Loucy (cell line): Measurements from ENCODE around the gene NHS.

Experiments used
- EZH2phosphoT487 ChIP-seq: fragments of 200-600 bp; IDR thresholded peaks from 2 replicates; pipeline ENCODE4 v1.6.1; 2018; ENCODE audit warnings: antibody characterized with exemption, mild to moderate bottlenecking, moderate library complexity, borderline replicate concordance
- TF ChIP-seq, protein P1 (sequence below): fragments of 200-600 bp; sonication (generic); conservative IDR thresholded peaks from 2 replicates; pipeline ENCODE4 v1.5.1; 2014; ENCODE audit warnings: mild to moderate bottlenecking, antibody characterized with exemption, low read length

DNA sequence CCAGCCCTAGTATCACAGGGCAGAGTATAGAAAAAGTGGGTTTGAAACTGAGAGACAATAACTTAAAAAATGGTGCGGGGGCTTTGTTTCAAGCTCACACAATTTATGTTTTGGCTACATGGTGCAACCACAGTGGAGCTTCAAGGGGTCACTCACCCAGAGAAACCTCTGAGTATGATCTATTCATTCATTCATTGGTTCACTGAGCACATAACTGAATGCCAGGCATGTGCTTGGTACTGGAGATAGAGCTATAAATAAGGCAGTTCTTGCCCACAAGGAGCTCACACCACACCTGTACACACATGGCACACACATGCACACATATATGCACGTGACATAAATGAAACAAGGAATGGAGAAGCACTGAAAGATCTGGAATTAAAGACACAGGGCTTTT is 171.4 kb downstream of the NHS start:
- TF ChIP-seq, protein P1, sequence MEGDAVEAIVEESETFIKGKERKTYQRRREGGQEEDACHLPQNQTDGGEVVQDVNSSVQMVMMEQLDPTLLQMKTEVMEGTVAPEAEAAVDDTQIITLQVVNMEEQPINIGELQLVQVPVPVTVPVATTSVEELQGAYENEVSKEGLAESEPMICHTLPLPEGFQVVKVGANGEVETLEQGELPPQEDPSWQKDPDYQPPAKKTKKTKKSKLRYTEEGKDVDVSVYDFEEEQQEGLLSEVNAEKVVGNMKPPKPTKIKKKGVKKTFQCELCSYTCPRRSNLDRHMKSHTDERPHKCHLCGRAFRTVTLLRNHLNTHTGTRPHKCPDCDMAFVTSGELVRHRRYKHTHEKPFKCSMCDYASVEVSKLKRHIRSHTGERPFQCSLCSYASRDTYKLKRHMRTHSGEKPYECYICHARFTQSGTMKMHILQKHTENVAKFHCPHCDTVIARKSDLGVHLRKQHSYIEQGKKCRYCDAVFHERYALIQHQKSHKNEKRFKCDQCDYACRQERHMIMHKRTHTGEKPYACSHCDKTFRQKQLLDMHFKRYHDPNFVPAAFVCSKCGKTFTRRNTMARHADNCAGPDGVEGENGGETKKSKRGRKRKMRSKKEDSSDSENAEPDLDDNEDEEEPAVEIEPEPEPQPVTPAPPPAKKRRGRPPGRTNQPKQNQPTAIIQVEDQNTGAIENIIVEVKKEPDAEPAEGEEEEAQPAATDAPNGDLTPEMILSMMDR, result no peak
- TF ChIP-seq EZH2phosphoT487, result no peak
